AG09309 (cell line): ENCODE results near the gene AOC3.
A peak's percentile ranks its signal among the peaks of the same experiment; 100 is the strongest.

ENCODE experiments used
- DNase-seq: peaks from one replicate; pipeline ENCODE4 v3.0.0-alpha.2; 2010; ENCODE audit warnings: low read depth
- H3K4me3 ChIP-seq: 2 replicates; pipeline ENCODE4 v1.5.1; 2011; ENCODE audit warnings: mild to moderate bottlenecking, low read depth, low read length, moderate library complexity; ENCODE audit not compliant: control insufficient read depth
- TF ChIP-seq, protein P1 (sequence below): IDR thresholded peaks from 2 replicates; pipeline ENCODE4 v1.5.1; 2011; ENCODE audit warnings: mild to moderate bottlenecking, low read depth, low read length, inconsistent platforms; ENCODE audit not compliant: insufficient read depth, control insufficient read depth; ENCODE audit errors: missing control alignments

AOC3 gene

DNA sequence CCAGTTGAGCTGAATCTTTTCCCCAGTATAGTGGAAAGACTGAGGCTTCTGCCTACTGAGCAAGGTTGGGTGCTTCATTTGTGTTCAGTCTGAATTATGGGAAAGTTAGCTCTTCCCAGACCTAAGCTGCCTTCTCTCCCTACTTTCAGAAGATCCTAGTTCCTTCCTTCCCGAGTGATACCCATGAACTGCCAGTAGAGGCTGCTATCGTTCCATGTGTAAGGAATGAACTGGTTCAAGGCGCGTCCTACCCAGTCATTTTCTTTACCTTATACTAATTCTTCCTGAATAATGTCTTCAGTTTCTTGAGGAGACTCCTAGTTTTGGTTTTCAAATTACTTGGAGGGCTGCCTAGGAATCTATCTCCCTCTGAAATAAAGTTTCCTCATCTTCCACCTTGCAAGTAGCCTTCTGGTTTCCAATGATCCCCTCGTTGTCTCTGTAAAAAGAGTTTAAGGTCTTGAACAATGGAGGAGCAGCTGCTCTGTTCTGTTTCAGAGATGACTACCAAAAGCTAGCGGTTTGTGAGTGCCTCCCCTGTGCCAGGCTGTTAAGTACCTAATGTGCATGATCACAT is 7.6 kb upstream of the AOC3 start:
- TF ChIP-seq, protein P1, sequence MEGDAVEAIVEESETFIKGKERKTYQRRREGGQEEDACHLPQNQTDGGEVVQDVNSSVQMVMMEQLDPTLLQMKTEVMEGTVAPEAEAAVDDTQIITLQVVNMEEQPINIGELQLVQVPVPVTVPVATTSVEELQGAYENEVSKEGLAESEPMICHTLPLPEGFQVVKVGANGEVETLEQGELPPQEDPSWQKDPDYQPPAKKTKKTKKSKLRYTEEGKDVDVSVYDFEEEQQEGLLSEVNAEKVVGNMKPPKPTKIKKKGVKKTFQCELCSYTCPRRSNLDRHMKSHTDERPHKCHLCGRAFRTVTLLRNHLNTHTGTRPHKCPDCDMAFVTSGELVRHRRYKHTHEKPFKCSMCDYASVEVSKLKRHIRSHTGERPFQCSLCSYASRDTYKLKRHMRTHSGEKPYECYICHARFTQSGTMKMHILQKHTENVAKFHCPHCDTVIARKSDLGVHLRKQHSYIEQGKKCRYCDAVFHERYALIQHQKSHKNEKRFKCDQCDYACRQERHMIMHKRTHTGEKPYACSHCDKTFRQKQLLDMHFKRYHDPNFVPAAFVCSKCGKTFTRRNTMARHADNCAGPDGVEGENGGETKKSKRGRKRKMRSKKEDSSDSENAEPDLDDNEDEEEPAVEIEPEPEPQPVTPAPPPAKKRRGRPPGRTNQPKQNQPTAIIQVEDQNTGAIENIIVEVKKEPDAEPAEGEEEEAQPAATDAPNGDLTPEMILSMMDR, result peak; percentile 99
- no peak overlapping the region for H3K4me3 ChIP-seq
- DNase-seq, result peak; percentile 37

DNA sequence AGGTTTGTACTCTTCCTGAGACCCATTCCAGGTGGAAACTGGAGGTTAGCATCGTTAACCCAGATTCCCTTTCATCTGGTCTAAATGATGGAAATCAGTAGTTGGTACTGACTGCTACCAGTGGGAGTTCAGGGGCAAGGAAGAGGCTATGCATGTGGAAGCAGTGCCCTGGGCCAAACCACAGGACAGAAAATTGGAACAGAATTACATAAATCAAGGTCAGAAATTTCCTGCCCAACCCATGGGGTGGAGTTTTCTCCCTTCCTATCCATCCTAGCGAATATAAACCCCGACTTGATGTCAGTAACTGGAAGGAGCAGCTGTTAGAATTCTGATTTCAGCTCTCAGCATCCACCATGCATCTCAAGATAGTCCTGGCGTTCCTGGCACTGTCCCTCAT is 6.7 kb upstream of the AOC3 start, which contains the start of gene AOC2:
Gene AOC2 (plus strand): TSS at position 310 of the 400 bp plus-strand sequence. CDS start 47 bp downstream, at position 357.
- TF ChIP-seq, protein P1, result no peak
- no peak within 1 kb of the TSS for H3K4me3 ChIP-seq
- DNase-seq, result no peak

DNA sequence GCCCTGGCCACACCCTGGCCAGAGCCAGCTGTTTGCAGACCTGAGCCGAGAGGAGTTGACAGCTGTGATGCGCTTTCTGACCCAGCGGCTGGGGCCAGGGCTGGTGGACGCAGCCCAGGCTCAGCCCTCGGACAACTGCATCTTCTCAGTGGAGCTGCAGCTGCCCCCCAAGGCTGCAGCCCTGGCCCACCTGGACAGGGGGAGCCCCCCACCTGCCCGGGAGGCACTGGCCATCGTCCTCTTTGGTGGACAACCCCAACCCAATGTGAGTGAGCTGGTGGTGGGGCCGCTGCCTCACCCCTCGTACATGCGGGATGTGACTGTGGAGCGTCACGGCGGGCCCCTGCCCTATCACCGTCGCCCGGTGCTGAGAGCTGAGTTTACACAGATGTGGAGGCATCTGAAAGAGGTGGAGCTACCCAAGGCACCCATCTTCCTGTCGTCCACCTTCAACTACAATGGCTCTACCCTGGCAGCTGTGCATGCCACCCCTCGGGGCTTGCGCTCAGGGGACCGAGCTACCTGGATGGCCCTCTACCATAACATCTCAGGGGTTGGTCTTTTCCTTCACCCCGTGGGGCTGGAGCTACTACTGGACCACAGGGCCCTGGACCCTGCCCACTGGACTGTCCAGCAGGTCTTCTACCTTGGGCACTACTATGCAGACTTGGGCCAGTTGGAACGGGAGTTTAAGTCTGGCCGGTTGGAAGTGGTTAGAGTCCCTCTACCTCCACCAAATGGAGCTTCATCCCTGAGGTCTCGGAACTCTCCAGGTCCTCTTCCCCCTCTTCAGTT is 6.0 kb upstream of the AOC3 start:
- TF ChIP-seq, protein P1, result no peak
- DNase-seq, result no peak
- no peak overlapping the region for H3K4me3 ChIP-seq

- no peak for DNase-seq
- H3K4me3 ChIP-seq, result no peak overlapping the region
- TF ChIP-seq, protein P1, result no peak
Observed at GRCh38 chr17:42845556-42845917, 5.5 kb upstream of the AOC3 start.

- no peak overlapping the region for H3K4me3 ChIP-seq
- TF ChIP-seq, protein P1, result no peak
- no peak for DNase-seq
Observed at GRCh38 chr17:42845918-42846593, 4.9 kb upstream of the AOC3 start.

- no peak overlapping the region for H3K4me3 ChIP-seq
- peak; percentile 20 for DNase-seq
- TF ChIP-seq, protein P1, result no peak
Observed at GRCh38 chr17:42846594-42847280, 4.3 kb upstream of the AOC3 start.
